ENCODE data around the gene DNER.

DNA sequence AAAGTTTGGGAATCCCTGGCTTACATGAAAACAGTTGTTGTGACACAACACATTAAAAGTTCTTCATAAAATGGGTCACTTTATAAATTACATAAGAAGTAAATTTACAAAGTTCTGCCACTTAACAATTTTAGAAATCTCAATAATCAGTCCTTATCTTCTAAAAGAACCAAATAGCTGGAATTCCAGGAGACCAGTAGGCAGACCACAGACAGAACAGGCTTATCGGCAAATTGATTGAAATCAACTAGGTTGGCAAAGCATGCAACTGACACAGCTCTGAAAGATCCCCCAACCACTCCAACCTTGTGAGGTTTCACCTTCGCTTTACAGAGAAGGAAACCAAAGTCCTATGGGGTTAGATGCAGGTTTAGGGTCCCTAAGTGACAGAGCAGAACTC, 103.0 kb downstream of the DNER start:
- TF ChIP-seq CTCF (IDR thresholded peaks at IDR 0.05) (no peak), POLR2A (IDR thresholded peaks at IDR 0.05; ENCODE audit: low read length) (no peak), JUNB (IDR thresholded peaks at IDR 0.05) (no peak), RCOR1 (IDR thresholded peaks at IDR 0.05; ENCODE audit: low read depth, low read length) (no peak), EP300 (IDR thresholded peaks at IDR 0.05) (no peak), NPAS2 (CRISPR knock-in tag; IDR thresholded peaks at IDR 0.05; ENCODE audit: borderline replicate concordance) (no peak), KDM1A (IDR thresholded peaks at IDR 0.05; ENCODE audit: low read depth) (no peak), RAD21 (conservative IDR thresholded peaks at IDR 0.05 in 1 of 2, IDR thresholded peaks at IDR 0.05 in 1 of 2) (no peak), JUN (IDR thresholded peaks at IDR 0.05) (no peak), CHD2 (IDR thresholded peaks at IDR 0.05; ENCODE audit: low read length, partially characterized antibody) (no peak)
- TF ChIP-seq, protein P1, sequence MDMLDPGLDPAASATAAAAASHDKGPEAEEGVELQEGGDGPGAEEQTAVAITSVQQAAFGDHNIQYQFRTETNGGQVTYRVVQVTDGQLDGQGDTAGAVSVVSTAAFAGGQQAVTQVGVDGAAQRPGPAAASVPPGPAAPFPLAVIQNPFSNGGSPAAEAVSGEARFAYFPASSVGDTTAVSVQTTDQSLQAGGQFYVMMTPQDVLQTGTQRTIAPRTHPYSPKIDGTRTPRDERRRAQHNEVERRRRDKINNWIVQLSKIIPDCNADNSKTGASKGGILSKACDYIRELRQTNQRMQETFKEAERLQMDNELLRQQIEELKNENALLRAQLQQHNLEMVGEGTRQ (IDR thresholded peaks at IDR 0.05) = no peak
- TF ChIP-seq, protein P2, sequence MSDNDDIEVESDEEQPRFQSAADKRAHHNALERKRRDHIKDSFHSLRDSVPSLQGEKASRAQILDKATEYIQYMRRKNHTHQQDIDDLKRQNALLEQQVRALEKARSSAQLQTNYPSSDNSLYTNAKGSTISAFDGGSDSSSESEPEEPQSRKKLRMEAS (IDR thresholded peaks at IDR 0.05) = no peak
